Right cardiac atrium (tissue), 5 donors: Measurements from ENCODE around the gene CCDC196. TPM values are rescaled to one million over a fixed set of nuclear protein-coding genes. Genes with fewer than 3 reads are reported as not detected.
"Not testable (repeated sequence)": the region's sequence is repeated elsewhere in the genome, so short reads cannot be mapped to it uniquely, and the experiment has no call there.

ENCODE experiments used
- ATAC-seq, 2 donors: fragments of 200-7000 bp; cut with Tn5 transposase; one replicate each; pipeline versions ENCODE4 v1.8.0 to v1.9.1; 2020; ENCODE audit warnings: moderate library complexity in 2 of 2, mild to moderate bottlenecking in 1 of 2
- DNase-seq, 3 donors: peaks; one replicate each; pipeline ENCODE4 v3.0.0-alpha.2; 2020
- H3K27ac ChIP-seq: one replicate; pipeline ENCODE4 v1.5.1; 2013; ENCODE audit warnings: mild to moderate bottlenecking, low read length, control low read depth, moderate library complexity
- H3K27me3 ChIP-seq: one replicate; pipeline ENCODE4 v1.6.1; 2013; ENCODE audit not compliant: control insufficient read depth, insufficient read depth
- H3K4me1 ChIP-seq: one replicate; pipeline ENCODE4 v1.6.1; 2013; ENCODE audit warnings: low read length; ENCODE audit not compliant: control insufficient read depth, insufficient read depth
- H3K4me3 ChIP-seq: one replicate; pipeline ENCODE4 v1.5.1; 2013; ENCODE audit warnings: low read length, control low read depth
- H3K9me3 ChIP-seq: one replicate; pipeline ENCODE4 v1.6.1; 2013; ENCODE audit warnings: low read length; ENCODE audit not compliant: control insufficient read depth
- WGBS: extraction: QIAGEN DNeasy Blood & Tissue Kit; methylation state at CpG from one replicate; pipeline ENCODE4 v1.1.7; 2013; 5-methylcytosine and 5-hydroxymethylcytosine counted together
- intact Hi-C, 4 donors: fragments of 100-400 bp; cut with DNase I; formaldehyde crosslinking; loops; one replicate each; pipeline versions ENCODE4 v1.11.0 to v1.14.0; 2022 to 2023
- polyA plus RNA-seq: library from polyadenylated mRNA; stranded (reverse); fragments of 200-250 nt; gene quantifications from one replicate; pipeline ENCODE4 v1.2.3, GENCODE V29; 2013
- total RNA-seq, 4 donors: library from RNA; stranded (reverse); fragmentation: NEBNext Ultra II Directional; extraction: Animal tissue kit (Norgen Biotek cat#: 25700); gene quantifications; one replicate each; pipeline ENCODE4 v1.2.1, GENCODE V29; 2021
- donor health status: healthy with polysubstance abuse.
- donor health status: DM: no; HTN: yes; CAD: no.
- donor health status: DM: no; HTN: no; CAD: no.
- donor health status: DM: no; HTN: yes; CAD: no; lungs with severe emphysema.
- donor health status: DM: yes; HTN: yes; CAD: no.

CCDC196 gene
- total and polyA plus RNA-seq, 5 donors = not detected

DNA sequence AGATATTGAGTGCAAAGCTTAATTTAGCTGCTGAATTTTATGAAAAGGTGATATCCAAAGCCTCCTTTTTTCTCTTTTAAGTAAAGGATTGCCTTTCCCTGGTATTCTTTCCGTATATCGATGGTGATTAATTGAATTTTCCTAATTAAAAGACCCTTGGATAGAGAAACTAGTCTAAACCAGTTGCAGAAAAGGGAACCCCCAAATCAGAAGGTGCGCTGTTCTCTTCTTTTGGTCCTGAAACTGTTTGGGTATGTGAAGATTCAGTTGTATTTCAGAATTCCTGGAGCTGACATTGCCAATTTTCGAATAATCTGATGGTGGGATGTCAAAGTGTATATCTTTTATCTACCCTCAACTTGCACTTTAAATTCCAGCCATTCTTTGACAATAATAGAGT, 23.7 kb downstream of the CCDC196 start:
- intact Hi-C loops = no loop called here
- no peaks in the 10 kb centered on the region for H3K4me1 ChIP-seq

GRCh38 chr14:66511849-66512248, 25.7 kb downstream of the CCDC196 start:
- no peak for ATAC-seq
- WGBS = 87% methylated on average over 1 of the region's 1 CpG

More for the DNA sequence above, 23.7 kb downstream of the CCDC196 start:
- 33% methylated on average over 4 of the region's 4 CpGs for WGBS
- Histone ChIP-seq H3K27ac (no peak overlapping the region), H3K27me3 (no peaks in the 10 kb centered on the region), H3K4me3 (peak overlapping the region; percentile 91), H3K9me3 (no peaks in the 10 kb centered on the region)
- ATAC-seq (no peak), DNase-seq (no peak)

GRCh38 chr14:66514213-66514612, 28.0 kb downstream of the CCDC196 start:
- Histone ChIP-seq H3K27ac (no peak overlapping the region), H3K9me3 (no peaks in the 10 kb centered on the region), H3K4me1 (no peaks in the 10 kb centered on the region), H3K4me3 (no peak overlapping the region), H3K27me3 (no peaks in the 10 kb centered on the region)
- ATAC-seq (no peak), DNase-seq (no peak)
- WGBS = 90% methylated on average over 2 of the region's 2 CpGs
- intact Hi-C loops = no loop called here

More at GRCh38 chr14:66511849-66512248, 25.7 kb downstream of the CCDC196 start:
- Histone ChIP-seq H3K4me3 (no peak overlapping the region), H3K9me3 (no peaks in the 10 kb centered on the region), H3K4me1 (no peaks in the 10 kb centered on the region), H3K27me3 (no peaks in the 10 kb centered on the region), H3K27ac (no peak overlapping the region)
- intact Hi-C loops = no loop called here
- no peak for DNase-seq

- intact Hi-C loops = no loop called here
- Histone ChIP-seq H3K4me1 (no peaks in the 10 kb centered on the region), H3K9me3 (no peaks in the 10 kb centered on the region), H3K4me3 (no peak overlapping the region), H3K27me3 (no peaks in the 10 kb centered on the region), H3K27ac (no peak overlapping the region)
- ATAC-seq (no peak), DNase-seq (no peak)
- 92% methylated on average over 9 of the region's 9 CpGs for WGBS
Measured at GRCh38 chr14:66530526-66530925, 44.4 kb downstream of the CCDC196 start.

DNA sequence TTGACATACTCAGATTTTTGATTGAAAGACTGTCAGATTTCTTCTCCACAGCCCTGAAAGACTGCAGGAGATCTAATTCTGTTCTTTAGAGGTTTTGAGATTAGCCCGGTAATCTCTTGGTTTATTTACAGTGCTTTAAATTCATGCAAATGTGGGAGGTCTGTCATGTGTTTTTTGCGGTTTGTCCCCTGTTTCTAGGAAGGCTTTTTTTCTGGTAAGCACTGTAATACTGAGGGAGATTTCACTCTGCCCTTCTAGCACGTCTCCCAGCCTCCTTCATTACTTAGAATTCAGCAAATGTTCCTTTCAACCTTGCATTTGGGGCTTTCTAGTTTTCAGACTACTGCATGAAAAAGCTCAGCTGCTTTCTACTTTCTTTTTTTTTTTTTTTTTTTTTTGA, 52.9 kb downstream of the CCDC196 start:
- no peak for ATAC-seq
- peaks cover 5% of the 10 kb centered on the region for H3K4me1 ChIP-seq
- H3K4me3 ChIP-seq = no peak overlapping the region
- no peak overlapping the region for H3K27ac ChIP-seq
- WGBS = 75% methylated on average over 3 of the region's 3 CpGs
- no peaks in the 10 kb centered on the region for H3K9me3 ChIP-seq
- no peaks in the 10 kb centered on the region for H3K27me3 ChIP-seq
- intact Hi-C loops = no loop called here
- no peak for DNase-seq

- 28% methylated on average over 1 of the region's 1 CpG for WGBS
- intact Hi-C loops = no loop called here
- H3K4me3 ChIP-seq = no peak overlapping the region
- DNase-seq (peak in 1 of 3 donors; percentile 50), ATAC-seq (peak in 1 of 2 donors; percentile 74)
- H3K4me1 ChIP-seq = peaks cover 5% of the 10 kb centered on the region
- H3K27me3 ChIP-seq = no peaks in the 10 kb centered on the region
- H3K9me3 ChIP-seq = no peaks in the 10 kb centered on the region
- no peak overlapping the region for H3K27ac ChIP-seq
Measured at GRCh38 chr14:66540038-66540437, 53.9 kb downstream of the CCDC196 start.

- no peak for DNase-seq
- H3K9me3 ChIP-seq = no peaks in the 10 kb centered on the region
- intact Hi-C loops = no loop called here
- peaks cover 5% of the 10 kb centered on the region for H3K4me1 ChIP-seq
- ATAC-seq = no peak
- WGBS = 82% methylated on average over 3 of the region's 3 CpGs
- no peak overlapping the region for H3K27ac ChIP-seq
- no peaks in the 10 kb centered on the region for H3K27me3 ChIP-seq
- no peak overlapping the region for H3K4me3 ChIP-seq
Measured at GRCh38 chr14:66541627-66542026, 55.5 kb downstream of the CCDC196 start.

GRCh38 chr14:66543996-66544395, 57.8 kb downstream of the CCDC196 start:
- DNase-seq (no peak), ATAC-seq (no peak)
- no peak overlapping the region for H3K27ac ChIP-seq
- H3K4me1 ChIP-seq = peaks cover 5% of the 10 kb centered on the region
- 56% methylated on average over 2 of the region's 2 CpGs for WGBS
- no peaks in the 10 kb centered on the region for H3K27me3 ChIP-seq
- intact Hi-C loops = no loop called here
- H3K4me3 ChIP-seq = no peak overlapping the region
- H3K9me3 ChIP-seq = no peaks in the 10 kb centered on the region

GRCh38 chr14:66545191-66545590, 59.0 kb downstream of the CCDC196 start:
- H3K27me3 ChIP-seq, H3K9me3 ChIP-seq, H3K4me3 ChIP-seq, H3K27ac ChIP-seq, intact Hi-C loops, ATAC-seq, H3K4me1 ChIP-seq: not testable (repeated sequence)
- DNase-seq = peak in 1 of 3 donors; percentile 39
- 95% methylated on average over 17 of the region's 32 CpGs for WGBS

DNA sequence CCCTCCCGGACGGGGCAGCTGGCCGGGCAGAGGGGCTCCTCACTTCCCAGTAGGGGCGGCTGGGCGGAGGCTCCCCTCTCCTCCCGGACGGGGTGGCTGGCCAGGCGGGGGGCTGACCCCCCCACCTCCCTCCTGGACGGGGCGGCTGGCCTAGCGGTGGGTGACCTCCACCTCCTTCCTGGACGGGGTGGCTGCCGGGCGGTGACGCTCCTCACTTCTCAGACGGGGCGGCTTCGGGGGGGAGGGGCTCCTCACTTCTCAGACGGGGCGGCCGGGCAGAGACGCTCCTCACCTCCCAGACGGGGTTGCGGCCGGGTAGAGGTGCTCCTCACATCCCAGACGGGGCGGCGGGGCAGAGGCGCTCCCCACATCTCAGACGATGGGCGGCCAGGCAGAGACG, 59.6 kb downstream of the CCDC196 start:
- peak in 1 of 3 donors; percentile 57 for DNase-seq
- ATAC-seq, H3K4me3 ChIP-seq, H3K27ac ChIP-seq, H3K27me3 ChIP-seq, intact Hi-C loops, H3K9me3 ChIP-seq, H3K4me1 ChIP-seq: not testable (repeated sequence)
- WGBS = 96% methylated on average over 28 of the region's 32 CpGs
